CD4-positive, alpha-beta T cell treated with Interleukin-12 subunit alpha and Interleukin-12 subunit beta, for 1 hour (primary cell): ENCODE results near the gene ZBTB32.

Source experiments
- DNase-seq: peaks from one replicate; pipeline ENCODE4 v3.0.0-alpha.2; 2020

Gene ZBTB32

GRCh38 chr19:35738021-35738886 is 33.9 kb downstream of the ZBTB32 start:
- no peak for DNase-seq

DNA sequence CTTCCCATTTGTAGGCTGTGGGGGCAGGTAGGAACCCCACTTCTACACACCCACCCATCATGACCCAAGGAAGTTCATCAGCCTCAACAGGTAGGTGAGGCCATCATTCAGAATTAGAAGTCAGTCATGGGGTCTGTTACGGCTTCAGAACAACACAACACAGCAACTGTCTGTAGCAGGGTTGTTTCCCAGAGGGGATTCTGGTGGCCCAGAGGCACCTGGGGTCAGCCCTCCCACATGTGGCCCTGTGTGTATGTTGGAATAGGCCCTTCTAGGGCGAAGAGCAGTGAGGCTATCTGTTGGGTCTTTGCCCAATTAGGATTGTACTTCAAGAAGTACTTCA is 34.5 kb downstream of the ZBTB32 start:
- no peak for DNase-seq

DNA sequence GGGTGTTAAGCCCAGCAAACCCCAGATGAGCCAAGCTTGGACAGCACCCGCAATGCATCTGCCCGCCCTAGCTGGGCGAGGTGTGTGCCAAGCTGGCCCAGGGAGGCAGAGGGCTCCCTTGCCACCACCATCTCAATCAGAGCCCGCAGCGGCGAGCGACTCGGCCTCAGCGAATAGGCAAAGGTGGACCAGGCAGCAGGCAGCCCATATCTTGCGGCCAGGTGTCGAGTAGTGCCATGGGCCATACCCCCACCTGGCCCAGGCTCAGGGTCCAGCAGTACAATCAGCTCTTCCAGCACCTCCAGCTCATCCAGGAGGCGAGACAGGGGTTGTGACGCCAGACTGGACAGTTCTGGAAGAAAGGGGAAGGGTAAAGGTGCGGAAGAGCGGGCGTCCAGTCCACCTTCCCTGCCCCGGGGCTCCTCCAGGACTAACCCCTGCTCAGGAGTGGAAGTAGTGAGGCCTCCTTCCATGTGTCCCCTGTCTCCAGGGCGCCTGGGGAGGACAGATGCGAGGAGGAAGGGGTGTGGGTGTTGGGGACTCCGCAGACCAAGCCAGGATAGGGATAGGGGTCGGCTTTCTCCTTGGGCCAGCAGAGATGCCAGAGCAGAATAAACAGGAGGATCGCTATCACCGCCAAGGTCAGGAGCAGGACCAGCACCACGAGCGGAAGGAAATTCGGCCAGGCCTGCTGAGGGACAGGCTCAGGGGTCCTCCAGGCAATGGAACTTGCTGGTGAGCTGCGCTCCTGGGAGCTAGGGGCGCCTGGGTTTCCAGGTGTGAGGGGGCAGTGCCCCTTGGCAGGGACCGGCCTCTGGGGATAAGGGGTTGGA is 35.1 kb downstream of the ZBTB32 start:
- no peak for DNase-seq

GRCh38 chr19:35740108-35740422 is 35.7 kb downstream of the ZBTB32 start:
- no peak for DNase-seq

DNA sequence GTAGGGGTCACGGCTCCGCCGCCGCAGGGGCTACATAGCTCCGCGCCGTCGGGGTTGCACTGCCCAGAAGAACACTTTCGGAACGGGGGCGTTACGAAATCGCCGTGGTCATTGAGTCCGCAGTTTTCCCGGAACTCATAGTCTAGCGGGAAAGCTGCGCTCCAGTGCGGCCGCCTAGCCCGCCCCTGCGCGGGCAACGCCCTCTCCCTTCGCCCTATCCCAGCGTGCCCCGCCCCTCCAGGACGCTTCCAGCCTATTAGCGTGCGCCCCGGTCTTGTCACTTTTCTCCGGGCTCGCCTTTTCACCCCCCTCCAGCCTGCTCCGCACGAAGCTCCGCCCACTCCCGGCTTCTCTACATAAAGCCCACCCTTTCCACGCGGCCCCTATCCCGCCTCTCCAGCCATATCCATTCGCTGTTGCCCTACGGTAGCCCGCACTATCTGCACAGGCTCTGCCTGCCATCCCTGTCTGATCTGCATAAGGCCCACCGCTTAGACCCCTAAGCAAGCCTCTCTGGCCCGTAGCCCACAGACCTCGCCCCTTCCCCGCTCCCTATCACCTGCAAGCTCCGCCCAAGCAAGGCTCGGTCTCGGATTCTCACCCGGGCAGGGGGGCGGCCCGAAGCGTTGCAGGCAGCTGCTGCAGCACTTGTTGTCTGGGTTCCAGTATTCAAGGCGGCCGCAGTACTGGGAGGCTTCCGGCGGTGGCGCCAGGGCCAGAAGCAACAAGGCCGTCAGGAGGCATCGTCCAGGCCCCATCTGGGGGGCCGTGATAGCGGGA is 36.3 kb downstream of the ZBTB32 start:
- peak; percentile 94 for DNase-seq

- DNase-seq = no peak
Observed at GRCh38 chr19:35741203-35741515, 36.8 kb downstream of the ZBTB32 start.

DNA sequence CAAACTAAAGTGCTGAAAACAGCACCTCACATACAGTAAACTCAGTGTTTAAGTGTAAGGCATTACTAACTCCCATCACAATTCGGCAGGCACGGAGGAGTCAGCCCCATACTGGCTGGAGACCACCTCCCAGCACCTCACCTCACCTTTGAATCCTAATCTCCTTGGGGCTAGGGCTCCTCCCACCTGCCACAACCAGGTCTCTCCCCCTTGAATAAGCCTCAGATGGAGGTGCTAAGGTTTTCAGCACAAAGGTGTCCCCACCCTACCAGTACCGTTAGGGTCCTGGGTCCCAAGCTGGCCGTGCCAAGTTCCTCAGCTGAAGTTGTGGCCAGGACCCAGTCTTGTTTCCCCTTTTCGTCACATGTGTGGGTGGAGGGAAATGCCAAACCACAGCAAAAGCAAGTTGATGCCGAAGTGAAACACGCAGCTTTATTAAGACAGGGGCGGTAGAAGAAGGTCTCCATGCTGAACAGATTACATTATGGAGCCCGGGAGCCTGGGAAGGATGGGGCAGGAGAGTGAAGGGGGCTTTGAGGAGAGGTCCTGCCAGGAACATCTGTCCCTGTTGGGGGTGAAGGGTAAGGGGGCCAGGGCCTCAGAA is 37.9 kb downstream of the ZBTB32 start, which contains the start of gene IGFLR1:
IGFLR1 (minus strand) TSS at position 332 of the 604 bp plus-strand sequence. CDS start 1,272 bp downstream, outside the sequence.
- peak; percentile 78 for DNase-seq

DNA sequence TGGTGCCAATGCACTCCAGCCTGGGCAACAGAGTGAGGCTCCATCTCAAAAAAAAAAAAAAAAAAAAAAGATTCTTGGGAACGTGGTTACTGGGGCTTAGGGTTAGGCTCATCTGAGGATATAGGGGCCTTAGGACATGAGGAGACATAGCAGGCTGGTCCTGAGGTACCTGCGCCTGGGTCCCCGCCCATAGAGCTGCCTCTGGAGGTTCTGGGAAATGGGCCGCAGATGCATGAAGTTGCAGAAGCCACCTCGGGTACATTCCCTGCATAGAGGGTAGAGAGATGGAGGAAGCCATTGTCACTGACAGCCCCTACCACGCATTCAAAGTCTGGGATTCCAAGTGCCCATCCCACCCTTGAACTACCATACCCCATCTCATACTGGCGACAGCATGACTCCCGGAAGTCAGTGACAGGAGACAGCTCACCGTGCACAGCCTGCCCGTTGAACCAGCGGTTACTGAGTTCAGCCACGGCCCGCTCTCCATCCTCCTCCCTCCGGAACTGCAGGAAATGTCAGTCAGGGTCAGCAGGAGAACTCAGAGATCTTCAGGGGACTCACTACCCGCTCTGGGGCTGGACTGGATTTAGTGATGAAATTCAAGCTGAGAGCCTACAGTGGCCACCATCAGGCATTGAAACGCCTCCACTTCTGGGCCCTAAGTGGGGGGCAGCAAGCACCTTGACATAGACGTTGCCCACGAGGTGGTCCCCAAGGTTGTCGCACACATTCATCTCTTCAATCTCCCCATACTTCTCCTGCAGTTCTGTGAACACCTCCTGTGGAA is 39.5 kb downstream of the ZBTB32 start:
- DNase-seq = no peak

GRCh38 chr19:35744430-35745327 is 40.3 kb downstream of the ZBTB32 start:
- peak; percentile 96 for DNase-seq

DNA sequence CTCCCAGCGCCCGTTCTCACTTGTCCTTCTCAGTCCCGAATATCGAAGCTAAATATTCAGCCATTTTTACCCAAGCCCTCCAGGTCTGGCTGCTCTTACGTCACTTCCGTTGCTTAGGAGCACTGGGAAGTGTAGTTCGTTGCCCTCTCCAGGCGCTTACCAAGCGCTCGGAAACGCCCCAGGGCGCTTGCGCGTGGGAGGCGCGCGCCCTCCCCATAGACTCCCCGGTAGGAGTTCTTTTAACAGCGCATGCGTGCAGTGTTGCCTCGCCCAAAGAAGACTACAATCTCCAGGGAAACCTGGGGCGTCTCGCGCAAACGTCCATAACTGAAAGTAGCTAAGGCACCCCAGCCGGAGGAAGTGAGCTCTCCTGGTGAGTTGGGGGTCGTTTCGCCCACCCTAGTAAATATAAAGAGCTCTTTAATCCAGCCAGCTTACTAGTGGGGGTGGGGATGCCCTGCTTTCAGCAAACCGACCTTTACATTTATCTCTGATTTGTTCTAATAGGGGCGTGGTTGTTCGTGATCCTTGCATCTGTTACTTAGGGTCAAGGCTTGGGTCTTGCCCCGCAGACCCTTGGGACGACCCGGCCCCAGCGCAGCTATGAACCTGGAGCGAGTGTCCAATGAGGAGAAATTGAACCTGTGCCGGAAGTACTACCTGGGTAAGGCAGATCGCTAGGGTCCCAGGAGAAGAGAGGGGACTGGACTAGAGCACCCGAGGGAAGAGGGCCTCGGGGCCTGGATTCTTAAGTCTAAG is 41.1 kb downstream of the ZBTB32 start, which contains the start of the genes PSENEN and U2AF1L4:
PSENEN (plus strand) TSS at position 324 of the 759 bp plus-strand sequence; CDS start at position 604, 280 bp downstream.
U2AF1L4 (minus strand) TSS at position 91 of the 759 bp plus-strand sequence; CDS start at position 64, 27 bp downstream.
- DNase-seq = peak; percentile 99

GRCh38 chr19:35746087-35746462 is 41.7 kb downstream of the ZBTB32 start:
- no peak for DNase-seq

DNA sequence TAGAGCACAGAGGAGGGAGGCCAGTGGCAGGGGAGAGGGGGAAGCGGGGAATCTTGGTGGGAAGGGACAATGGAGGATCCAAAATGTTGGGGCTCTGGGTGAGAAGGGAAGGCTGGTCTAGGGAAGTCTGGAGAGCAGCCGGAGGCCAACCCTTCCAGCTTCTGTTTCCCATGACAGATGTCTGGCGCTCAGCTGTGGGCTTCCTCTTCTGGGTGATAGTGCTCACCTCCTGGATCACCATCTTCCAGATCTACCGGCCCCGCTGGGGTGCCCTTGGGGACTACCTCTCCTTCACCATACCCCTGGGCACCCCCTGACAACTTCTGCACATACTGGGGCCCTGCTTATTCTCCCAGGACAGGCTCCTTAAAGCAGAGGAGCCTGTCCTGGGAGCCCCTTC is 42.2 kb downstream of the ZBTB32 start:
- no peak for DNase-seq

DNA sequence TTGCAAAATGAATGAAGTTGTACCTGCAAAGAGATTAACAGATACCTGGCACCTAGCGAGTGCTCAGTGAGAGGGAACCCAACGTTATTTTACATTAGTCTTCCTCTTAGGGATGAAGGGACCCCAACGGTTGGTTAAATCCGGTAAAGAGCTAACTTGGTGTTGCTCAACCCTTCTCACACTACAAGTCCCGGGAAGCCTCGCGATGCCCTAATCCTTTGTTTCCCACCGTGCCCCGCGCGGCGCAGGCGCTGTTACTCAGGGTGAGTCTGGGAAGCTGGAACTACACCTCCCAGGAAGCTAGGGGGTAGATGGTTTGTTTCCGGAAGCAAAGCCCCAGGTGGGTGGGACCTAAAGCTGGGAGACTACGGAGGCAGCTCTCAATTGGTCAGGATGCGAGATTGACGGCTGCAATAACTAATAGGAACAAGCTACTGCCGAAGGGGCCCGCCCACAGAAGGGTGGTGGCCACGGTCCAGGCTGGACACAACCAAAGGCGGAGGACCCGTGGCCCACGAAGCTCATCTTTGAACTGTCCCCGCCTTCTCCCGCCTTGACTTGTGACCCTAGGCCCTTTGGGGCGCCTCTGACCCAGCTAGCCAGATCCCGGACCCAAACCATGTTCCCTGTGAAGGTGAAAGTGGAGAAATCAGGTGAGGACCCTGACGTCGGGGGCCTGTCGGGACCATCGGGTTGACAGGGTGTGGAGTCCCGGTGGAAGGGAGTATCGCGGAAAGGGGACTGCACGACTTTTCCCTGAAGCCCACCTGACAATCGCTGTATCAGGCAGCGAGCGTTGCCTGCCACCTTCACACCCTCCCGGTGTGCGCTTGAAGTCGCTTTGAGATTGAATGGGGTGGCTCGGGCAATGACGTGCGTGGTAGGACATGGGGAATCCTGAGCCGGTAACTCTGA is 44.0 kb downstream of the ZBTB32 start, which contains the start of gene LIN37:
LIN37 (plus strand) TSS at position 471 of the 915 bp plus-strand sequence; CDS start at position 620, 149 bp downstream.
- DNase-seq = peak; percentile 99

GRCh38 chr19:35750167-35750566 is 45.8 kb downstream of the ZBTB32 start:
- no peak for DNase-seq

DNA sequence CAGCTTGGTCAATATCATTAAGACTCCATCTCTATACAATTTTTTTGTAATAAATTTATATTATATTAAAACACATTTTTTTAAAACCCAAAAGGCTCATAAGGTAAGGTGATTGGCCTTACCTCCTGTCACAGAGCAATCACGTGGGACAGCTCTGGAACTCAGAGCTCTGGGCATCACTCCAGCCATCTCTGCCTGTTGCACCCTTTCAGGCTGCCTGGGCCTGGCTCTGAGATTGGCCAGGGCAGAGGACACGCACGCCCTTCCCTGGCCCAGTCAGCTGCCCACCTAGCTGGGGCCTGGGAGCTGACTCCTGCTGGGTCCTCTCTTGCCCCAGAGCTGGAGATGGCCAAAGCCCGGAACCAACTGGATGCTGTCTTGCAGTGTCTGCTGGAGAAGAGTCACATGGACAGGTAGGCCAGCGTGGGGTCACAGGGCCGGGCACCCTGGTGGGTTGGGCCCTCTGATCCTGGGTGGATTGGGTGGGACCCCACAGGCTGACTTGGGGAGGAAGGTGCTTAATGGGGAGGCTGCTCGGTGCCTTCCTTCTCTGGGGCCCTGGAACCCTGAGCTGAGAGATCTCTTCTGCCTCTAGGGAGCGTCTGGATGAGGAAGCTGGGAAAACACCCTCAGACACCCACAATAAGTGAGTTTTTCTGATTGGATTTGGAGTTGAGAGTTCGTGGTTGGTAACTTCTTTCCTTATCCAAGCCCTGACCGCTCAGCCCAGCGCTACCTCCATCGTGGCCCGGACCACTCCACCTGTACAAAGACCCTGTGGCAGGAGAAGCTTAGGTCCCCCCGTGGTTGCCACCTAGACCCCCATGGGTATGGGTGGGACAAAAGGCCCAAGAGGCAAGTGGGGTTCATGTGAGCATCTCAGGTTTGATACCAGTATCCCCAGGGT is 47.7 kb downstream of the ZBTB32 start:
- no peak for DNase-seq

DNA sequence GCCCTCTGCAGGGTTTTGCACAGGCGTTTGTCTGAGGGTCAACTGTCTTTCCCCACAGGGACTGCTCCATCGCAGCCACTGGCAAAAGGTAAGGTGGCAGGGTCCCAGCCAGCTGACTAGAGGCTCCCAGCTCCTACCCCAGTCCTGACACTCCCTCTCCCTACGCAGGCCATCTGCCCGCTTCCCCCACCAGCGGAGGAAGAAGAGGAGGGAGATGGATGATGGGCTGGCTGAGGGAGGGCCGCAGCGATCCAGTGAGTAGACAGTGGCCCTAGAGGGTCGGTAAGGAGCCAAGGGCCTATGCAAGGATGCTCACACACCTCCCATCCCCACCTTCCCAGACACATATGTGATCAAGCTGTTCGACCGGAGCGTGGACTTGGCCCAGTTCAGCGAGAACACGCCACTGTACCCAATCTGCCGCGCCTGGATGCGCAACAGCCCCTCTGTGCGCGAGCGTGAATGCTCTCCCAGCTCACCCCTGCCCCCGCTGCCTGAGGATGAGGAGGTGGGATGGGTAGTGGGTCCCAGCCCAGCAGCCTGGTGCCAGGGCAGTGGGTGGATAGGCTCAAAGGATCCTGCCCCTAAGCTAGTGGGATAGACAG is 48.5 kb downstream of the ZBTB32 start:
- no peak for DNase-seq
